Stimulated activated CD4-positive, alpha-beta T cell treated with anti-CD3 and anti-CD28 coated beads, Interleukin-2, amount 100 ng/mL, for 48 hours (primary cell): ENCODE measurements around the gene ERC1.
"Not testable (repeated sequence)": the region's sequence is repeated elsewhere in the genome, so short reads cannot be mapped to it uniquely, and the experiment has no call there.

Experiments used
- DNase-seq, 2 donors: peaks; one replicate each; pipeline ENCODE4 v3.0.0-alpha.2; 2020

The ERC1 gene

DNA sequence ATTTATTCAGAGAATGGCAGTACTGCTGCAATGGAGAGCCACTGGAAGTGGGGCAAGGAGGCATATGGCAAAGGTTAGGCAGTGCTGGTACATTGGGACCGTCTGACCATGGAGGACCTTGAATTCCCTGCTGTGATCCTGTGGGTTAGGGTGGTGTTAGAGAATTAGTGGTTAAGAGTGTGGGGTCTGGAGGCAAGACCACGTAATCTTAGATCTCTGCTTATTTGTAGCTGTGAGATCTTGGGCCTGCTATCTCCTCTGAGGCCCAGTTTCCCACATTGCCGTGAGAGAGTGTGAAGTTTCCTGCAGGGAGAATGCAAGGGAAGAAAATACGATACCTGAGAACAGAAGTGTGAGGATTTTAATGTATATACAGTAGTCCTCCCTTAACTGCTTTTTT lies 147.7 kb downstream of the ERC1 start:
- no peak for DNase-seq

DNA sequence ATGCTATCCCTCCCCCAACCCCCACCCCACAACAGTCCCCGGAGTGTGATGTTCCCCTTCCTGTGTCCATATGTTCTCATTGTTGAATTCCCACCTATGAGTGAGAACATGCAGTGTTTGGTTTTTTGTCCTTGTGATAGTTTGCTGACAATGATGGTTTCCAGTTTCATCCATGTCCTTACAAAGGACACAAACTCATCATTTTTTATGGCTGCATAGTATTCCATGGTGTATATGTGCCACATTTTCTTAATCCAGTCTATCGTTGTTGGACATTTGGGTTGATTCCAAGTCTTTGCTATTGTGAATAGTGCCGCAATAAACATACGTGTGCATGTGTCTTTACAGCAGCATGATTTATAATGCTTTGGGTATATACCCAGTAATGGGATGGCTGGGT lies 155.7 kb downstream of the ERC1 start:
- DNase-seq = not testable (repeated sequence)

DNA sequence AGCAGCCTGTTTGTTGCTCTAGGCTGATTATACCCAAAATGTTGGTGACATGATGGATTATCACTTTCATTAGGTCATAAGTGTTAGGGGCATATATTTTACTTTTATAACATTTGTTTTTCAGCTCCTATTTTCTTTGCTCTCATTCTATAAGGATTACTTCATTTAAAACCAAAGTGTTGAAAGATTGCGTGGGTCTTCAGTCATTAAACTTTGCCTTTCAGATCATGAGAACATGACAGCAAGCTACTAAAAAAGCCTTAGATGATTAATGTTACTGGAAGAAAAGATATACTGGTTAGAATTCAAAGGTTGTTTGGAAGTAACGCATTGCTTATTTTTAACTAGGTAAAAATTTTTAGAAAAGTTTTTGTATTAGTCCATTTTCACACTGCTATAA lies 156.8 kb downstream of the ERC1 start:
- no peak for DNase-seq

DNA sequence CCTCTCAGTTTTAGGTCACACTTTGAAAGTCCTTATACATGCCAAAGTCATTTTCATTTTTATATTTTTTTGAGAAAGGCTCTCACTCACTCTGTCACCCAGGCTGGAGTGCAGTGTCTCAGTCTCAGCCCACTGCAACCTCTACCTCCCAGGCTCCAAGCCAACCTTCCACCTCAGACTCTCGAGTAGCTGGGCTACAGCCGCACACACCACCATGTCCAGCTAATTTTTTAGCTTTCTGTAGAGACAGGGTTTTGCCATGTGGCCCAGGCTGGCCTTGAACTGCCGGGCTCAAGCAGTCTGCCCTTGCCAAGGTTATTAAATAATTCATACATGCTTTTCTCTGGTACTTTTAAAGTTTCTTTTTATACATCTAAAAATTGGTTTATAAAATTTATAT lies 166.0 kb downstream of the ERC1 start:
- DNase-seq = no peak

DNA sequence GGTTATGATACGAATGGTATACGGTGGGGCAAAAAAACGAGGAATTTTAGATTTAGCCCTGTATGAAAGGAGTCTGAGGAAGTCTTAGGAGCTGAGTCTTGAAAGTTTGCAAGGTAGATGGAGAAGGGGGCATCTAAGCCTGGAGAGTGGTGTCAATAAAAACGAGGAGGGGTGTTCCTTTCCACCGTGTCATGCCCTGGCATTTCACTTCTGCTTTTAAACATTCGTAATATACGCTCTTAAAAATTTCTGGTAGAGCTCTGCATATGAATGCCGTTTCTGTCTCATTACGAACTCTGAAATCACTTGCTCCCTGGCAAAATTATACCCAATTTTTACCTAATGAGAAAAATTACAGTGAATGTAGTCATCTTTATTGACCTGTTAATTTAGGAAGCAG lies 170.2 kb downstream of the ERC1 start:
- no peak for DNase-seq

DNA sequence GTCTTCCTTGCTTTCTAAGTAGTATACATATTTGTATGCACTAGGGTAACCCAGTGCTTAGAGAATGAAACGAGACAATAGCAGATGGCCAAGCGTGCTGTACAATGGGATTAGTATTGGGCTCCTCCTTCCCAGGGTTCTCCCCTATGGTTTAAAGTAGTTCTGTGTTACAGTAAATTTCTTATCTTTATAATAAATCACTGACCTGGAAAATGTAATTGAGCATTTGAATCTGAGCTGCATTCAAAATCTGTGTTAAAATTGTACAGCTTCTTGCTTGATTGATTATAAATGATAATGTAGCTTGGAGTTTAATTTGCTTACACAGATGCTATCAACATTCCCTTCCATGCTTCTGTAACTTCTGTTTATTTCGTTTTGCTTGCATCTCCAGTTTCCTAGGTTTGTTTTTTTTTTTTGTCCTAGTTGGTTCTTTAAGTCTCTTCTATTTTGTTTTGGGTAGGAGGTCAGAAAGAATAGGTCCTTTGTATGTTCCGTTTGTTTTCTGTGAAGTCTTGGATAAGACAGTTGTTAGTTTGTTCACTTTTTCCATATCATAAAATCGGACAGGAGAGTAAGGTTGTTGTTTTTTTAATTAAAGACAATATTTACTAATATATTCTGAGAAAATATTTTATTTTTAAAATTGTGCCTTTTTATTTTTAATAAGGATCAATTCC lies 171.2 kb downstream of the ERC1 start:
- no peak for DNase-seq

DNA sequence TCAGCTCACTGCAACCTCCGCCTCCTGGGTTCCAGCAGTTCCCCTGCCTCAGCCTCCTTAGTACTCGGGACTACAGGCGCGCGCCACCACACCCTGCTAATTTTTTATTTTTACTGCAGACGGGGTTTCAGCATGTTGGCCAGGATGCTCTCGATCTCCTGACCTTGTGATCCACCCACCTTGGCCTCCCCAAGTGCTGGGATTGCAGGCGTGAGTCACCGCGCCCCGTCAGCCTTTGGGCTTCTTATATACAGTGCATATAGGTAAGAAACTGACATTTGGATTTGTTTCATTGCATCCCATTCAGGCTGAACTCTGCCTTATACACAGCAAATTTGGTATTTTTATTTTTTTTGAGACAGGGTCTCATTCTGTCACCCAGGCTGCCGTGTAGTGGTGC lies 176.8 kb downstream of the ERC1 start:
- DNase-seq = no peak

DNA sequence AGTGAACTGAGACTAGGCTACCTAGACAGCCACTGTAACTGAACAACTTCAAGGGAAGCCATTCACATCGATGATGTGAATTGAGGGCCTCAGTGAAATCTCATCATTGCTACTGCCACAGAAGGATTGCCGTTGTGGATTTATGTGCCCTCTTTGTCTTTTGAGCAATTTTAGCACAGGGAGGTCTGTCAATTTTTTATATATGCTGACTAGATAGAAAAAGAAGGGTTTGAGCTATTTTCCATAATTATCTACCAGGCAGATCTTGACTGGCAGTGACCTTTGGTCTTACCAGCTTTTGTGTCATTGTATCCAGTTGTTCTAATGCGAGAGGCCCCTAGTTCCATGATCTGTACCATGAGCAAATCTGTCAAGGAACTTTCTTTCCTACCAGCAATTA lies 179.4 kb downstream of the ERC1 start:
- DNase-seq = no peak

DNA sequence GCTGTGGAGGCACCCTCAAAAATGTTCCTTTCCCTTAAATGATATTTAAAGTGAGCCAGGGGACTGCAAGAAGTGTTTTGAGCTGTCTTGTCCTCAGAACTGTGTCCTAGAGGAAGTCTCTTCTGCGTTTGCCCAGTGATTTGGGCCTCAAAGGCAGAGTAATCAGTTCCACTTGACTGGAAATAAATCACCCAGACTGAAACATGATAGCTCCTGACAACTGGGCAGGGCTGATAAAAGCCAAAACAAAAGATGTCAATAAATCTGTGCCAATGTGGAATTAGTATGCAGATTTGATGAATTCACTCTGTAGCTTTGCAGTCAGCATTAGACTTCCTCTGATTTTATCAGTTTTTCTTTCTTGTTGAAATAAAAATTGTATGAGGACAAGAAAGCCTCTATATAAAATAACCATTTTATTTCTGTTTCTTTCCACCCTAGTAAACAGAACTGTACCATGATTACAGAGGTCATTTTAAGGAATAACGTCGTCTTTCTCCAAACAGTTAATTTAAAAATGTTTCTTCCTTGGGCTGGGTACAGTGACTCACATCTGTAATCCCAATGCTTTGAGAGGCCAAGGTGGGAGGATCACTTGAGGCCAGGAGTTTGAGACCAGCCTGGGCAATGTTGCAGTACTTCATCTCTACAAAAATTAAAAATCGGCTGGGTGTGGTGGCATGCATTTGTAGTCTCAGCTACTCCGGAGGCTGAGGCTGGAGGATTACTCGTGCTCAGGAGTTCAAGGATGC lies 180.8 kb downstream of the ERC1 start:
- DNase-seq = no peak

DNA sequence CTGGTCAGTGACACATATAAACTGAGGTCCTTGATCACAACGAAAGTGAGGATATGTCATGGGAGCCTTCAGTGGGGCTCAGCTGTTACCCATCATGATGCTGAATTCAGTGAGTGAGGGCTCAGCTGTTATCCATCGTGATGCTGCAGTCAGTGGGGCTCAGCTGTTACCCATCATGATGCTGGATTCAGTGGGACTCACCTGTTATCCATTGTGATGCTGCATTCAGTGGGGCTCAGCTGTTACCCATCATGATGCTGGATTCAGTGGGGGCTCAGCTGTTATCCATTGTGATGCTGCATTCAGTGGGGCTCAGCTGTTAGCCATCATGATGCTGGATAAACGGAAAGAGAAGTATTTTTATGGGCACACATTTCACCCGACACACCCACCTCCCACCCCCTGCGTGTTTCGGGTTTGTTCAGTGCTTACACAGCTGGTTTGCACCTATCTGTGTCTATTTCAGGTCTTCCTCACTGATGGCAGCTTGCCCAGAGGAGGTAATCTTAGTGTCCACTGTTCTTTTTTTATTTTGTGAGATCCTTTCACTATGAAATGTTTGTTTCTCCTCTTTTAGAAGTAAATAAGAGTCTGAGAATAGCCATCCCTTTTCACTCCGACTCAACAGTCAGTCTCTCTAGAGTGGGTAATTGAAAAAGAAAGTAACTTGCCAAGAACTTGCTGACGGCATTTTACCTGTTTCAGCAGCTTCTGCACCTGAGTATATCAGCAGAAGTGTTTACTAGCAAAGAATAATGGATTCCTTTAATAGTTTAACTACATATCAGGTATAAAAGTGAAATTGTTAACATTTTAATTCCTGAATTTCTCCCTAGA lies 183.0 kb downstream of the ERC1 start:
- no peak for DNase-seq

DNA sequence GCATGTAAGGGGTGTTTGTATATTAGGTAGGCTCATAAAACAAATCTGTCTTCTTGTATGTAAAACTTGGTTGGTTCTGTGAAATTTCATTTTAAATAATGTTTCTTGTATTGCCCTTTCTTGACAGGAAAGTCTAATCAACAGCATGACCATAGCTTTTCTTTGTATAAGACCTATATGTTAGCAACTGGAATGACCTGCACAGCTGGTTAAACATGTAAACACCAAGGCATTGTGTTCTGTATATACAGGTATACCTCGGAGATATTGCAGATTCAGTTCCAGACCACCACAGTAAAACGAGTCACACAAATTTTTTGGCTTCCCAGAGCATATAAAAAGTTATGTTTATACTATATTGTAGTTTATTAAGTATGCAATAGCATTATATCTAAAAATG lies 183.6 kb downstream of the ERC1 start:
- no peak for DNase-seq

DNA sequence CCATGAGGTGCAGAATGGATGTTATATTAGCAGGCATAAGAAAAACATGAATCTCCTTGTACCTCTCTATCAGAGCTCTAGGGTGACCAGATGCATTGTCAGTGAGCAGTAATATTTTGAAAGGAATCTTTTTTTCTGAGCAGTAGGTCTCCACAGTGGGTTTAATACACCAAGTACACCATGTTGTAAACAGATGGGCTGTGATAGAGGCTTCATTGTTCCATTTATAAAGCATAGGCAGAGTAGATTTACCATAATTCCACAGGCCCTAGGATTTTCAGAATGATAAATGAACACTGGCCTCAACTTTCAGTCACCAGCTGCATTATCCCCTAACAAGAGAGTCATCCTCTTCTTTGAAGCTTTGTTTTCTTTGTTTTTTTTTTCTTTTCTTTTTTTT lies 185.2 kb downstream of the ERC1 start:
- DNase-seq = no peak

DNA sequence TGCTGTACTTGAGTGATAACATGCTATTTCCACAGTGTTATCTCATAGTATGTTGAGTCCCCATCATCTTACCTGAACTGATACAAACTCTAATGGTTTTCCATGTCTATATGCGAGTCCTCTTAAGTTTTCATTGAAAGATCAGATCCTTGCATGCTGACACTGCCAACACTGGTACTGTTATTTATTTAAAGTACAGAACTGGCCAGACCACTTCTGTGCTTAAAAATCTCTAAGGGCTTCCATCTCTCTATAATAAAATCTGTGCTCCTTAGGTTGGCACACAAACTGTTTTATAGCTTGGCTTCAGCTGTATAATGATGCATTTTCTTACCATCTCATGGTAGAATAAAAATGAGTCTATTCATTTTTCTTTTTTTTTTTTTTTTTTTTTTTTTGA lies 188.1 kb downstream of the ERC1 start:
- DNase-seq = no peak

DNA sequence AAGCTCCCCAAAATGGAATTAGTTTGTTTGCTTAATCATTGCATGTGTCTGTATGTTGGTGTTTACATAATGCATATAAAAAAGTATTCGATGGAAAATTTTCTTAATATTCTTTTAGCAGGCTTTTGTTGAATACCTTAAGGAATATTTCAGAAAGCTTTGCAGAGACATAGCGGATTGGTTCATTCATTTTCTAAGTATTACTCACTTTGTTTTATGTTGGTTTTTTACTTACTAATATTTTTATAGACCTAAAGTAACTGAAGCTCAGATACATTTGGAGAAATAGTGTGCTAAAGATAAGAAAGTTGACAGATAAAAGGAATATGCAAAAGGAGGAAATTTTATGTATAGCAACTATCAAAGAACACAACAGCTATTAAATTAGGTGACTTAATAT lies 191.0 kb downstream of the ERC1 start:
- DNase-seq = no peak

DNA sequence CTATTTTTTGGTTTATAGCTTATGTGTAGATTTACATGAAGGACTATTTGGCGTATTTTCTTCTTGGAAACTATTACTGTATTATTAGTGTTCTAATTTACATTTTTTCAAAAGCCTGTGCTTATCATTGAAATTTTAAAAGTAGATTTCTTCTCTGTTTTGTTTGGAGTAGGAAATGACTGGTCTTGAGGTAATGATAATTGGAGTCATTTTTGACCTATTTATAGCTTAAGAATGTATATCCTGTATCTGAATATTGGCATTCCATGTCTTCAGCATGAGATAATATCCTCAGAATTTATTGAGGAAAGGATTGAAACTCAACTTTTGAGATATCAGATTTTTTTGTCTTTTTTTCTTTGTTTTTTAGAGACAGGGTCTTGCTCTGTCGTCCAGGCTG lies 193.4 kb downstream of the ERC1 start:
- DNase-seq = no peak

DNA sequence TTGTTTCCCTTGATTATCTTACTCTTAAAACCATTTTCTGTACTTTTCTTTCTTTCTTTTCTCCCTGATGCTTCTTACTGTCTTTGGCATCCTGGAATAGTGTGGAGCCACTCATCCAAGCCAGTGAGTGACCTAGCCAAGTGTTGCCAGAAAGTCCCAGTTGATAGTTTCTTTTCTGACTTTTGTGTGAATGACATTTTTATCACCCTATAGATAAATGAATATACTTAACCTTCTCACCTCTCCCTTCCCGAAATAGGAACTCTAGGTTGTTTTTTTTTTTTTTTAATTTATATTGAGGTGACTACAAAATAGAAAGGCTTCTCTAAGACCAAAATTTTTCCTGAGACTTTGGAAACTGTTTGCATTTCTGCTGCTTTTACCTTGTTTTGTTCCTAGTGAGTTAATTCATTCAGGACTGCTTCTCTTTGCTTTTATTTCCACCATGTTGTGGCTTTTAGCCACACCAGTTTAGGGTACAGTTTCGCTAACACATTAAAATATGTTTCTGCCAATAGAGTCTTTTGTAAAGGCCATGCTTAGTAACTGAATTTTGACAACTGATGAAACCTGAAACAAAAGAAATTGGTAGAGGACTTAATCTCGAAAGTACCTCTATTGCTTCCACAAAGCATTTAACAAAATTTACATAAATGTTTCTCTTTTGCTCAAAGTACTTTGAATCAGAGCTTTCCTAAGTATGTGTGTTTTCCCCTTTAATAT lies 194.6 kb downstream of the ERC1 start:
- no peak for DNase-seq

DNA sequence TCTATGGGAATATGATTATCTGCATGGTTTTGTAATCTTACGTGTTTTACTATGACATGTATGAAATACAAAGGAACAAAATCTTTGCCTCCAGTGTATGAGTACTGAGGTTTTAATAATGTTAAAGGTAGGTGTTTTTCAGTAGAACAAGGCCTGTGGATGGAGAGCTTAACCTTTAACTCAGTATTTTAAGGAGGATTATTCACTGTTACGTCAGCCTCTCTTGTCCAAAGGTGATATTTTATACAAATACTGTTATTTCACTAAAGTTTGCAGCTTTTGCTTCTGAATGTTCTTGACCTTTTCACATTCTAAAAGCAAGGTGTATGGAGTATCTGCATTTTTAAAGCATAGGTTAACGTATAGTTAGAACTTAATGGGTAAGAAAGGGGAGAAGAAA lies 195.3 kb downstream of the ERC1 start:
- no peak for DNase-seq

DNA sequence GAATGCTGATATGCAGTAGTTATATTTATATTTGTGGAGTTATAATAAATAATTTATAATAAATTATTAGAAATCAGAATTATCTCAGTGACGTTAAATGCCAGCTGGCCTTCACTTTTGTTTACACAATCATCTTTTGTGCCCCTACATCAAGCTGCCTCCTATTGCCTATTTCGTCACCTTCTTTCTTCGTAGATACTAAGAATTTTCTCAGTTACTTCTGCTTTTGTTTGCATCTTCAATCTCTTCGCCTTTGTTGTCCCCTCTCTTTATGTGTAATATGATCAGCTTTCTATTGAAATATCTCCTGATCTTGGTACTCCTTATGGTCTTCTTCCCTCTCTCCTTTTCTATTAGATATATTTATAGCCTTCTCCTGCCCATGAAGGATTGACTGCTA lies 197.0 kb downstream of the ERC1 start:
- no peak for DNase-seq

DNA sequence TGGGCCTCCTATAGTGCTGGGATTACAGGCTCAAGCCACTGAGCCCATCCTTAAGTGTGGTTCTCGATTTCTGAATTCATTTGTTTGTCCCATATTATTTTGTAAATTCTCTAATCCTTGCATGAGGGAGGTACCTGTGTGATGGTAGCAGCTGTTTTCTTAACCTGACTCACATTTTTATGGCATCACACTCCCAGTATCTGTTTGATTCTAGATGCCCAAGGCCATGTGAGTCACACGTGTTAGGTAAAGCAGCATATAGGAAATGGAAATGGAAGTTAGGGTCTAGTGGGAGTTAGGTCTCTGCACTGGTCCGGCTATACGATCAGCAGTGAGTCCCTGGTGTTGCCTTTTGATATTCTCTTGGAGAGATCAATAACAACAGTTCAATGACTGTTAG lies 198.1 kb downstream of the ERC1 start:
- DNase-seq = no peak

DNA sequence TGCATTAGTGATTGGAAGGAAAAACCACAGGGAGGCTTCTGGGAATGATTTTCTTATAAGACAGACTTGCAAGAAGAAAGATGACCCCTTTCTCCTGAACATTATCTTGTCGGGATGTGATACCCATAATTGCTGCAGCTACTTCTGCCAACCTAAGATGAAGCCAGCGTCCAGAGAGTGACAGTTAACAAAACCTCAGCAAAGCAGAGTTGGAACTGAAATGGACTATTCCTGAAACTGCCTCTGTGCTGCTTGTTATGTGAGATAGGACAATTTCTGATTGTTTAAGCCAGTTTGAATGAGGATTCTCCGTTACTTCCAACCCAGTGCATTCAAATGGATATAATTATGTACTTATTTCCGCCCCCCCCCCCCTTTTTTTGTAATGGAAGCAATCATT lies 204.5 kb downstream of the ERC1 start:
- DNase-seq = no peak

DNA sequence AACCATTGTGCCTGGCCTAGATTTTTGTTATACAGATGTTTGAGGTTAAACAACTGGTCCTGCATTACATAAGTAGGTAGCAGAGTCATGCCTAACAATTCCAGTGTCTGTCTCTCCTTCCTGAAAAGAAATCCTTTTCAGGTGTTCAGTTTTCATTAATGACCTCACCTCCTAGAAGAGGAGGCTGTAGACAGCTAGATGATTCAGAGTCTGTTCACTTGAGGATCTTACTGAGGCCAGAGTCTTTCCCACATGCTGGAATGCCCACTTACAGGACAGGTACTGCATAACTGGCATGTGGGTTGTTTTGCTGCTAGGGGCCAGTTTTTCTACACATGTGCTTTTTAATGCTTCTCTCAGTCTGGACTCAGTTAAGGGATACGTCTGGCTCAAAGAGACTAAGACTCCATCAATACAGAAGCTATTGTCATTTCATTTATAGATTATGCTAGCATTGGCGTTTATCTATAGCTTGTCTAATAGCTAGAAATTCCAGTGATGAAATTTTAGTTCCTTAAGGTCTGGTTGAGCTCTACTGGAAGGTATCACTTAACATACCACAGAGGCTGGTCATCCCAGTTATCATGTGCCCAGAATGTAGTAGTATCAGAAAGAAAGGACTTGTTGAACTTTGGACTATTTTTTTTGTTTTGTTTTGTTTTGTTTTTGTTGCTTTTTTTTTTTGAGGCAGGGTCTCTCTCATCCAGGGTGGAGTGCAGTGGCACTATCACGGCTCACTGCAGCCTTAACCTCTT lies 206.4 kb downstream of the ERC1 start:
- no peak for DNase-seq

DNA sequence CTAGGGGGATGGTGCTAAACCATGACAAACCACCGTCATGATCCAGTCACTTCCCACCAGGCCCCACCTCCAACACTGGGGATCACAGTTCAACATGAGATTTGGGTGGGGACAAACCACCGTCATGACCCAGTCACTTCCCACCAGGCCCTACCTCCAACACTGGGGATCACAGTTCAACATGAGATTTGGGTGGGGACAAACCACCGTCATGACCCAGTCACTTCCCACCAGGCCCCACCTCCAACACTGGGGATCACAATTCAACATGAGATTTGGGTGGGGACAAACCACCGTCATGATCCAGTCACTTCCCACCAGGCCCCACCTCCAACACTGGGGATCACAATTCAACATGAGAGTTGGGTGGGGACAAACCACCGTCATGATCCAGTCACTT lies 207.8 kb downstream of the ERC1 start:
- not testable (repeated sequence) for DNase-seq

DNA sequence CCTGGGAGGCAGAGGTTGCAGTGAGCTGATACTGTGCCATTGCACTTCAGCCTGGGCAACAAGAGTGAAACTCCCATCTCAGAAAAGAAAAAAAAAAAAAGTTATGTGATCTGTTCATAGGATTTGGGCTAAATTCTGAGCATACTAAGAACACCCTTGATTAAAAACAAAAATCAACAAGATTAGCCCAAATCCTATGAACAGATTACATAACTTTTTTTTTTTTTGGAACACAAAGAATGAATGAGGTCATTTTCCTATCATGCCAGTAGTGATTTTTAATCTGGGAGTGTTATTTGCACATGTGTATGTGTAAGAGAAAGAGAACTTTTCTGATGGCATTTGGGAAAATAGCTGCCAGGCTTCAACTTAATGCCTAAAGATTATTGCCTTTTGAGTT lies 208.7 kb downstream of the ERC1 start:
- no peak for DNase-seq
